ENCODE results near the gene RAB4B. TPM values are rescaled to one million over a fixed set of nuclear protein-coding genes. Genes with fewer than 3 reads are reported as not detected.
A peak's percentile ranks its signal among the peaks of the same experiment; 100 is the strongest.
"Not testable (repeated sequence)": the region's sequence is repeated elsewhere in the genome, so short reads cannot be mapped to it uniquely, and the experiment has no call there.

The RAB4B gene
- total RNA-seq, 2 experiments from 2014 or later = 26.6 to 26.9 TPM

GRCh38 chr19:40808497-40808896 lies 30.4 kb downstream of the RAB4B start:
- peaks cover 77% of the 10 kb centered on the region for H3K4me1 Mint-ChIP-seq (ENCODE audit: low read depth)
- H3K36me3 Mint-ChIP-seq (ENCODE audit: low read depth) = peaks cover 62% of the 10 kb centered on the region
- Histone ChIP-seq H3K4me1 (ENCODE audit: insufficient read depth, low read length) (peaks cover 89% of the 10 kb centered on the region), H3K36me3 (ENCODE audit: insufficient read depth, low read length) (peaks cover 51% of the 10 kb centered on the region), H3K4me3 (ENCODE audit: low read length) (no peak overlapping the region), H3K27ac (ENCODE audit: low read depth in 1 of 2, low read length in 2 of 2) (peak overlapping the region in 1 of 2 donors; percentile 86), H3K27me3 (ENCODE audit: control insufficient read depth in 1 of 2, insufficient read depth in 2 of 2, low read length in 2 of 2) (no peaks in the 10 kb centered on the region), H3K9me3 (ENCODE audit: control insufficient read depth in 1 of 2, insufficient read depth in 1 of 2, low read length in 2 of 2) (no peaks in the 10 kb centered on the region)
- DNase-seq (no peak), ATAC-seq (ENCODE audit: poor library complexity) (no peak)
- ChIA-PET POLR2A (interaction anchor here (0.9 to 4.2 kb wide), 3 partner anchors 10 to 58 kb away, joined by 3 to 59 read pairs (median 24); partner anchors contain the start of genes EGLN2, RAB4B and SNRPA), CTCF (interaction anchor here (1.3 to 4.3 kb wide), 5 partner anchors 10 to 146 kb away, joined by 3 to 40 read pairs (median 16); partner anchors contain the start of genes EGLN2, MIA and RAB4B)
- intact Hi-C loops (cut with DNase I, micrococcal nuclease) = no loop called here
- H3K27ac Mint-ChIP-seq = peak overlapping the region; percentile 90
- TF ChIP-seq CTCF (IDR thresholded peaks at IDR 0.05) = no peak
- H3K9me3 Mint-ChIP-seq = no peaks in the 10 kb centered on the region
- no peaks in the 10 kb centered on the region for H3K27me3 Mint-ChIP-seq
- H3K4me3 Mint-ChIP-seq = no peak overlapping the region

GRCh38 chr19:40809358-40810086 lies 31.5 kb downstream of the RAB4B start:
- H3K4me3 ChIP-seq (ENCODE audit: low read length) = no peak overlapping the region
- H3K4me1 Mint-ChIP-seq (ENCODE audit: low read depth) = peaks cover 67% of the 10 kb centered on the region
- H3K9me3 ChIP-seq (ENCODE audit: control insufficient read depth in 1 of 2, insufficient read depth in 1 of 2, low read length in 2 of 2) = no peaks in the 10 kb centered on the region
- no peaks in the 10 kb centered on the region for H3K27me3 Mint-ChIP-seq
- H3K27ac Mint-ChIP-seq = peak overlapping the region; percentile 90
- peaks cover 55% of the 10 kb centered on the region for H3K36me3 Mint-ChIP-seq (ENCODE audit: low read depth)
- CTCF ChIA-PET = interaction anchor here (1.3 kb wide), 1 partner anchor 11 kb away, joined by 3 read pairs; the partner anchor contains the start of gene EGLN2
- no peaks in the 10 kb centered on the region for H3K9me3 Mint-ChIP-seq
- H3K4me3 Mint-ChIP-seq = peak overlapping the region; percentile 77
- peaks cover 48% of the 10 kb centered on the region for H3K36me3 ChIP-seq (ENCODE audit: insufficient read depth, low read length)
- peaks cover 79% of the 10 kb centered on the region for H3K4me1 ChIP-seq (ENCODE audit: insufficient read depth, low read length)
- POLR2A ChIA-PET = no interaction called here
- no peaks in the 10 kb centered on the region for H3K27me3 ChIP-seq (ENCODE audit: control insufficient read depth in 1 of 2, insufficient read depth in 2 of 2, low read length in 2 of 2)
- ATAC-seq (ENCODE audit: poor library complexity) (no peak), DNase-seq (no peak)
- intact Hi-C loops (cut with DNase I, micrococcal nuclease) = loop anchor here in 1 of 2 experiments (5.0 kb wide), 1 partner anchor 323 kb away; no protein-coding TSS in a partner anchor
- no peak for TF ChIP-seq CTCF (IDR thresholded peaks at IDR 0.05)
- peak overlapping the region in 1 of 2 donors; percentile 15 for H3K27ac ChIP-seq (ENCODE audit: low read depth in 1 of 2, low read length in 2 of 2)

- intact Hi-C loops (cut with DNase I, micrococcal nuclease) = loop anchor here in 1 of 2 experiments (5.0 kb wide), 1 partner anchor 322 kb away; no protein-coding TSS in a partner anchor
- Histone ChIP-seq H3K4me1 (ENCODE audit: insufficient read depth, low read length) (peaks cover 72% of the 10 kb centered on the region), H3K27ac (ENCODE audit: low read depth in 1 of 2, low read length in 2 of 2) (no peak overlapping the region), H3K4me3 (ENCODE audit: low read length) (no peak overlapping the region), H3K36me3 (ENCODE audit: insufficient read depth, low read length) (peaks cover 43% of the 10 kb centered on the region), H3K27me3 (ENCODE audit: control insufficient read depth in 1 of 2, insufficient read depth in 2 of 2, low read length in 2 of 2) (no peaks in the 10 kb centered on the region), H3K9me3 (ENCODE audit: control insufficient read depth in 1 of 2, insufficient read depth in 1 of 2, low read length in 2 of 2) (no peaks in the 10 kb centered on the region)
- peak overlapping the region; percentile 77 for H3K4me3 Mint-ChIP-seq
- no peak for ATAC-seq (ENCODE audit: poor library complexity)
- no peak for TF ChIP-seq CTCF (IDR thresholded peaks at IDR 0.05)
- H3K27me3 Mint-ChIP-seq = no peaks in the 10 kb centered on the region
- ChIA-PET POLR2A (no interaction called here), CTCF (no interaction called here)
- H3K9me3 Mint-ChIP-seq = no peaks in the 10 kb centered on the region
- peaks cover 55% of the 10 kb centered on the region for H3K36me3 Mint-ChIP-seq (ENCODE audit: low read depth)
- no peak for DNase-seq
- H3K4me1 Mint-ChIP-seq (ENCODE audit: low read depth) = peaks cover 60% of the 10 kb centered on the region
- peak overlapping the region; percentile 90 for H3K27ac Mint-ChIP-seq
Measured at GRCh38 chr19:40810160-40810559, 32.1 kb downstream of the RAB4B start.

GRCh38 chr19:40810649-40811408 lies 32.8 kb downstream of the RAB4B start:
- peaks cover 66% of the 10 kb centered on the region for H3K4me1 ChIP-seq (ENCODE audit: insufficient read depth, low read length)
- Mint-ChIP-seq H3K4me1 (ENCODE audit: low read depth) (peaks cover 54% of the 10 kb centered on the region), H3K4me3 (peak overlapping the region; percentile 95), H3K27ac (peak overlapping the region; percentile 90), H3K36me3 (ENCODE audit: low read depth) (peaks cover 49% of the 10 kb centered on the region)
- peak overlapping the region; percentile 59 for H3K4me3 ChIP-seq (ENCODE audit: low read length)
- H3K36me3 ChIP-seq (ENCODE audit: insufficient read depth, low read length) = peaks cover 37% of the 10 kb centered on the region
- DNase-seq (peak in 7 of 14 experiments; percentile 33 to 72 (median 62)), ATAC-seq (ENCODE audit: poor library complexity) (peak; percentile 59)
- H3K27me3 ChIP-seq (ENCODE audit: control insufficient read depth in 1 of 2, insufficient read depth in 2 of 2, low read length in 2 of 2); H3K27me3 Mint-ChIP-seq; H3K9me3 ChIP-seq (ENCODE audit: control insufficient read depth in 1 of 2, insufficient read depth in 1 of 2, low read length in 2 of 2); CTCF ChIA-PET; H3K9me3 Mint-ChIP-seq; H3K27ac ChIP-seq (ENCODE audit: low read depth in 1 of 2, low read length in 2 of 2): not testable (repeated sequence)
- intact Hi-C loops (cut with DNase I, micrococcal nuclease) = loop anchor here in 1 of 2 experiments (5.0 kb wide), 1 partner anchor 321 kb away; no protein-coding TSS in a partner anchor
- POLR2A ChIA-PET = interaction anchor here (1.0 to 2.2 kb wide), 5 partner anchors 12 to 159 kb away, joined by 3 to 12 read pairs (median 6); partner anchors contain the start of genes ACTMAP, EGLN2, RAB4B and SNRPA
